HG02623 (cell line): ENCODE results near the gene GYS1.
"Not testable (repeated sequence)": the region's sequence is repeated elsewhere in the genome, so short reads cannot be mapped to it uniquely, and the experiment has no call there.

Experiments used
- ATAC-seq: cut with Tn5 transposase; IDR thresholded peaks from one replicate; pipeline ENCODE4 v1.9.1; 2021; ENCODE audit warnings: moderate library complexity; ENCODE audit not compliant: unreplicated experiment

GYS1 gene

GRCh38 chr19:48946463-48947257 lies 46.4 kb downstream of the GYS1 start:
- ATAC-seq, result no peak

DNA sequence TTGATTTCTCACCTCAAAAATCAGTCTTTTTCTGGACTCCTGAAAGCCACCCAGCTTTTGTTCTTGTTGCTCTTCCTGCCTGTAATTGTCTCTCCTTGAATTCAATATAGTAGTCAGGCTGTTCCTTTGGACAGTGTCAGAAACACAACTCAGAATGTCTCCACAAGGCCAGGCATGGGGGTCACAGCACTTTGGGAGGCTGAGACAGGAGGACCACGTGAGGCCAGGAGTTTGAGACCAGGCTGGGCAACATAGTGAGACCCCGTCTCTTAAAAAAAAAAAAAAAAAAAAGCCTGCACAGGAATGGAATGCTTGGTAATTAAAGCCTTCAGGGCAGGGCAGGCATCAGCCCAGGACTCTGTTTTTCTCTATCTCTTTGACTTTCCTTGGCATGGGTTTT lies 47.3 kb downstream of the GYS1 start:
- no peak for ATAC-seq

GRCh38 chr19:48945415-48945814 lies 47.7 kb downstream of the GYS1 start:
- ATAC-seq, result no peak

DNA sequence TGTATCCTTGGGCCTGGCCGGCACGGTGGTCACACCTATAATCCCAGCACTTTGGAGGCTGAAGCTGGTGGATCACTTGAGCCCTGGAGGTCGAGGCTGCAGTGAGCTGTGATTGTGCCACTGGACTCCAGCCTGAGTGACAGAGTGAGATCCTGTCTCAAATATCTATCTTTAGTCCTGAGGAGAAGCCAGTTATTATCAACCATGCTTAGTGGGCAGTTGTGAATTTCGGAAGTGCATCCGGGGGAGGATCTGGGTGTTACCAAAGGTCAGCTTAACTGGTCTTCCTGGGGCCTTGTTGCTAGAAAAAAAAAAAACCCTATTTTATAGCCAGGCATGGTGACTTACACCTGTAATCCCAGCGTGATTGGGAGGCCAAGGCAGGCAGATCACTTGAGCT lies 50.0 kb downstream of the GYS1 start:
- ATAC-seq, result no peak

- ATAC-seq, result no peak
Observed at GRCh38 chr19:48940902-48941301, 52.2 kb downstream of the GYS1 start.

- no peak for ATAC-seq
Observed at GRCh38 chr19:48938256-48938655, 54.9 kb downstream of the GYS1 start.

DNA sequence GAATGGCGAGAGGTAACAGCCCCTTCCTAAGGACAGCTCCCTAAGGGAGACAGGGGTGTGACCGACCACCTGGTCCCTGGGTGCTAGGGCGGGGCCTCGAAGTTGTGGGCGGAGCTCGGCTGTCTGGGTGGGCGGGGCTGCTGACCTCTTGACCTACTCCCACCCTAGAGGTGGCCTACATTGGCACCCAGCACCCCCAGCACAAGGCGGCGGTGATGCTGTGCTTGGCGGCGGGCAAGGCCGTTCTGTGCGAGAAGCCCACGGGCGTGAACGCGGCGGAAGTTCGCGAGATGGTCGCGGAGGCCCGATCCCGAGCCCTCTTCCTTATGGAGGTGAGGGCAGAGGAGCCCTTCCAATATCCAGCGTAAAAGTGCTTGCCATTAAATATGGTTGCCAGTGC lies 57.2 kb downstream of the GYS1 start:
- no peak for ATAC-seq

DNA sequence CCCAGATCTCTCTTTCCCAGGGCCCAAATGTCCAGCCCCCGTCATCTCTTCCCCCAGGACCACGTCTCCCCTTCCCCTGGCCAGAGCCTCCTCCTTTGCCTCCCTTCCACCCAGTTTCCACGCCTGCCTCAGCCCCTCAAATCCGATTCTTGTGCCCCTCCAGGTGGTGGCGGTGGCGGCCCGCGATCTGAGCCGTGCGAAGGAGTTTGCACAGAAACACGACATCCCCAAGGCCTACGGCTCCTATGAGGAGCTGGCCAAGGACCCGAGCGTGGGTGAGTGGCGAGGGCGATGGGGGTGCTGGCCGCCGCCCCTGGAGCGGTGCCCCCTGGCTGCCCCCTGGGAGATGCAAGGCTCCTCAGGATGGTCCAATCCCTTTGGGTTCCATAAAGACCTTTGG lies 58.3 kb downstream of the GYS1 start:
- ATAC-seq, result no peak

- ATAC-seq, result no peak
Observed at GRCh38 chr19:48933382-48933932, 59.7 kb downstream of the GYS1 start, which contains the start of gene DHDH. TSS of gene DHDH (plus strand) at chr19:48933699. CDS start at chr19:48933722, 23 bp downstream.

- ATAC-seq, result no peak
Observed at GRCh38 chr19:48928164-48929025, 64.7 kb downstream of the GYS1 start.

- ATAC-seq, result not testable (repeated sequence)
Observed at GRCh38 chr19:48927692-48928091, 65.4 kb downstream of the GYS1 start.

DNA sequence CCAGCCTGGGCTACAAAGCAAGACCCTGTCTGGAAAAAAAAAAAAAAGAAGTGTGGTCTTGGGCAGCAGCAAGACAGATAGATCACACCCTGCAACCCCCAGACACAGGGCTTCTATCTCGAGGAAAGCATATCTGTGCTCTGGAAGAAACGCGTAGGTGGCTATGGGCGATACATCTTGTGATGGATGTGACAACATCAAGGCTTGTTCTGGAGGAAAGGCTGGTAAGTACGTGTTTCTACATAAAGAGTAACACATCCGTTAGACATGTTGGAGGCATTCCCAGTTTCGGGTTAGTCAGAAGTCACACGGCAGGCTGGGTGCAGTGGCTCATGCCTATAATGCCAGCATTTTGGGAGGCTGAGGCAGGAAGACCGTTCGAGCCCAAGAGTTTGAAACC lies 66.2 kb downstream of the GYS1 start:
- no peak for ATAC-seq

DNA sequence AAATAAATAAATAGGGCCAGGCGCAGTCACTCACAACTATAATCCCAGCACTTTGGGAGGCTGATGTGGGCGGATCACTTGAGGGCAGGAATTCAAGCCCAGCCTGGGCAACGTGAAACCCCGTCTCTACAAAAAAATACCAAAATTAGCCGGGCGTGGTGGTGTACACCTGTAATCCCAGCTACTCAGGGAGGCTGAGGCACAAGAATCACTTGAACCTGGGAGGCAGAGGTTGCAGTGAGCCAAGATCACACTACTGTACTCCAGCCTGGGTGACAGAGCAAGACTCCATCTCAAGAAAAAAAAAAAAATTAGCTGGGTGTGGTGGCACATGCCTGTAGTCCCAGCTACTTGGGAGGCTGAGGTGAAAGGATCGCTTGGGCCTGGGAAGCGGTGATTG lies 67.2 kb downstream of the GYS1 start:
- not testable (repeated sequence) for ATAC-seq

DNA sequence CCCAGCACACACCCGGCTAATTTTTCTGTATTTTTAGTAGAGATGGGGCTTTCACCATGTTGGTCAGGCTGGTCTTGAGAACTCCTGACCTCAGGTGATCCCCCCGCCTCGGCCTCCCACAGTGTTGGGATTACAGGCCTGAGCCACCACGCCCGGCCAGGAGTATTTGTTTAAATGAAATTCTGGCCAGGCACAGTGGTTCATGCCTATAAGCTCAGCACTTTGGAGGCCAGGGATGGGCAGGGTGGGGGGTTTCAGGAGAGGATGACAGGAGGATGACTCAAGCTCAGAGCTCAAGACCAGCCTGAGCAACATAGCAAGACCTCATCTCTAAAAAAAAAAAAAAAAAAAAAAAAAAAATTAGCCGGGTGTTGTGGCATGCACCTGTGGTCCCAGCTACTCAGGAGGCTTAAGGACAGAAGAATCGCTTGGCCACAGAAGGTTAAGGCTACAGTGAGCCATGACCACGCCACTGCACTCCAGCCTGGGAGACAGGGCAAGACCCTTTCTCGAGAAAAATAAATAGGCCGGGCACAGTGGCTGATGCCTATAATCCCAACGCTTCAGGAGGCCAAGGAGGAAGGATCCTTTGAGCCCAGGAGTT lies 67.8 kb downstream of the GYS1 start:
- no peak for ATAC-seq

DNA sequence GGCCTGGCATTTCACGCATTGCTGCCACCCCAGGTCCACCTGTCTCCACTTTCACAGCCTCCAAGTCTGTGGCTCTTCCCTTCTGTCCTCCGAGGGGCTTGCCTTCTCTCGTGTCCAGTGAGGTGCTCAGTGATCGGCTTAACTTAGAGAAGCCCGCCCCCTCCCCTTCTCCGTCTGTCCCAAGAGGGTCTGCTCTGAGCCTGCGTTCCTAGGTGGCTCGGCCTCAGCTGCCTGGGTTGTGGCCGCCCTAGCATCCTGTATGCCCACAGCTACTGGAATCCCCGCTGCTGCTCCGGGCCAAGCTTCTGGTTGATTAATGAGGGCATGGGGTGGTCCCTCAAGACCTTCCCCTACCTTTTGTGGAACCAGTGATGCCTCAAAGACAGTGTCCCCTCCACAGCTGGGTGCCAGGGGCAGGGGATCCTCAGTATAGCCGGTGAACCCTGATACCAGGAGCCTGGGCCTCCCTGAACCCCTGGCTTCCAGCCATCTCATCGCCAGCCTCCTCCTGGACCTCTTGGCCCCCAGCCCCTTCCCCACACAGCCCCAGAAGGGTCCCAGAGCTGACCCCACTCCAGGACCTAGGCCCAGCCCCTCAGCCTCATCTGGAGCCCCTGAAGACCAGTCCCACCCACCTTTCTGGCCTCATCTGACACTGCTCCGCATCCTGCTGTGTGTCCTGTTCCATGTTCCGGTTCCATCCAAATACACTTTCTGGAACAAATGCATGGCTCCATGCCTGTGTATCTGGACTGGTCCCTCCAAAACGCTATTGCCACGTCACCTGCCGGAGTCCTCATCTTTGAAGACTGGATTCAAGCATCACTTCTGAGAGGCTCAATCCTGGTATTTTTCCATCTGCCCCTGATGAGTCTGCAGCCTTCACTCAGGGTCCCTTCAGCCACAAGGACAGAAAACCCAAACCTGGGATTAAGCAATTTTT lies 70.3 kb downstream of the GYS1 start:
- no peak for ATAC-seq

- ATAC-seq, result no peak
Observed at GRCh38 chr19:48921721-48922500, 71.2 kb downstream of the GYS1 start.

- ATAC-seq, result no peak
Observed at GRCh38 chr19:48920949-48921348, 72.2 kb downstream of the GYS1 start.

GRCh38 chr19:48919271-48919670 lies 73.8 kb downstream of the GYS1 start:
- ATAC-seq, result not testable (repeated sequence)

DNA sequence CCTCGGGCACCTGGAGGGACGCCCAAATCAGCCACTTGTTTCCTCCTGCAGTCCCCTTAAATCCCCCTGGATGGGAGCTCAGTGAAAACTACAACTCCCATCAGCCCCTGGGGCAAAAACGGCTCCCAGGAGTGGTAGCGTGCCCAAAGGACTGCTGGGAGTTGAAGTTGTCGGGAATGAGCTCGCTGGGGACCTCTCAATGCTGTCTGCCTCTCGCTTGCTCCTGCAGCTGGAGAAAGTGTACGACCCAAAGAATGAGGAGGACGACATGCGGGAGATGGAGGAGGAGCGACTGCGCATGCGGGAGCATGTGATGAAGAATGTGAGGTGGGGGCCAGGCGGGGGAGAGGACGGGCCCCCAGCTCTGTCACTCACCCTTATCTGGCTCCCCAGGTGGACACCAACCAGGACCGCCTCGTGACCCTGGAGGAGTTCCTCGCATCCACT lies 74.3 kb downstream of the GYS1 start:
- no peak for ATAC-seq
